ENCODE results near the gene PITPNB. TPM values are rescaled to one million over a fixed set of nuclear protein-coding genes. Genes with fewer than 3 reads are reported as not detected.

The PITPNB gene
- total RNA-seq, 1 donor from 2014 or later: 86.6 TPM

- peak overlapping the region; percentile 99 for H3K27ac Mint-ChIP-seq (ENCODE audit: unreplicated experiment)
- H3K9me3 Mint-ChIP-seq (ENCODE audit: unreplicated experiment): no peaks in the 10 kb centered on the region
- DNase-seq (ENCODE audit: extremely low spot score, unreplicated experiment): no peak
- H3K4me3 Mint-ChIP-seq (ENCODE audit: unreplicated experiment): peak overlapping the region; percentile 99
- TF ChIP-seq CTCF (IDR thresholded peaks at IDR 0.05): peak; percentile 17
- peaks cover 5% of the 10 kb centered on the region for H3K36me3 Mint-ChIP-seq (ENCODE audit: unreplicated experiment)
- H3K27me3 Mint-ChIP-seq (ENCODE audit: unreplicated experiment): no peaks in the 10 kb centered on the region
- H3K4me1 Mint-ChIP-seq (ENCODE audit: unreplicated experiment): peaks cover 46% of the 10 kb centered on the region
Observed at GRCh38 chr22:27919942-27920755, 1.1 kb upstream of the PITPNB start.

- DNase-seq (ENCODE audit: extremely low spot score, unreplicated experiment): peak; percentile 87
- H3K27me3 Mint-ChIP-seq (ENCODE audit: unreplicated experiment): no peaks in the 10 kb centered on the region
Observed at GRCh38 chr22:27918341-27919221, 475 bp downstream of the PITPNB start.

GRCh38 chr22:27915986-27916385 lies 3.1 kb downstream of the PITPNB start:
- H3K4me1 Mint-ChIP-seq (ENCODE audit: unreplicated experiment): peaks cover 69% of the 10 kb centered on the region
- H3K36me3 Mint-ChIP-seq (ENCODE audit: unreplicated experiment): peaks cover 12% of the 10 kb centered on the region
- no peaks in the 10 kb centered on the region for H3K9me3 Mint-ChIP-seq (ENCODE audit: unreplicated experiment)
- no peak overlapping the region for H3K4me3 Mint-ChIP-seq (ENCODE audit: unreplicated experiment)
- peak overlapping the region; percentile 31 for H3K27ac Mint-ChIP-seq (ENCODE audit: unreplicated experiment)
- no peak for DNase-seq (ENCODE audit: extremely low spot score, unreplicated experiment)
- TF ChIP-seq CTCF (IDR thresholded peaks at IDR 0.05): no peak
- H3K27me3 Mint-ChIP-seq (ENCODE audit: unreplicated experiment): no peaks in the 10 kb centered on the region

More at GRCh38 chr22:27918341-27919221, 475 bp downstream of the PITPNB start:
- peak overlapping the region; percentile 99 for H3K4me3 Mint-ChIP-seq (ENCODE audit: unreplicated experiment)
- H3K9me3 Mint-ChIP-seq (ENCODE audit: unreplicated experiment): no peaks in the 10 kb centered on the region
- H3K27ac Mint-ChIP-seq (ENCODE audit: unreplicated experiment): peak overlapping the region; percentile 99
- peaks cover 59% of the 10 kb centered on the region for H3K4me1 Mint-ChIP-seq (ENCODE audit: unreplicated experiment)
- H3K36me3 Mint-ChIP-seq (ENCODE audit: unreplicated experiment): peaks cover 2% of the 10 kb centered on the region
- no peak for TF ChIP-seq CTCF (IDR thresholded peaks at IDR 0.05)

- Mint-ChIP-seq H3K9me3 (ENCODE audit: unreplicated experiment) (no peaks in the 10 kb centered on the region), H3K36me3 (ENCODE audit: unreplicated experiment) (peaks cover 32% of the 10 kb centered on the region), H3K27me3 (ENCODE audit: unreplicated experiment) (no peaks in the 10 kb centered on the region), H3K4me3 (ENCODE audit: unreplicated experiment) (no peak overlapping the region), H3K27ac (ENCODE audit: unreplicated experiment) (peak overlapping the region; percentile 25), H3K4me1 (ENCODE audit: unreplicated experiment) (peaks cover 56% of the 10 kb centered on the region)
- DNase-seq (ENCODE audit: extremely low spot score, unreplicated experiment): no peak
- no peak for TF ChIP-seq CTCF (IDR thresholded peaks at IDR 0.05)
Observed at GRCh38 chr22:27913162-27913741, 5.8 kb downstream of the PITPNB start.

Measured in osteocyte (in vitro differentiated cells).